ENCODE results near the gene MAP3K3. TPM values are rescaled to one million over a fixed set of nuclear protein-coding genes. Genes with fewer than 3 reads are reported as not detected.

Gene MAP3K3
- total and polyA plus RNA-seq, 9 of the 15 experiments (the other 6 are each of a cell fraction or from before 2014, with no cell fraction given), result 0.69 to 16.5 (median 12.1) TPM

DNA sequence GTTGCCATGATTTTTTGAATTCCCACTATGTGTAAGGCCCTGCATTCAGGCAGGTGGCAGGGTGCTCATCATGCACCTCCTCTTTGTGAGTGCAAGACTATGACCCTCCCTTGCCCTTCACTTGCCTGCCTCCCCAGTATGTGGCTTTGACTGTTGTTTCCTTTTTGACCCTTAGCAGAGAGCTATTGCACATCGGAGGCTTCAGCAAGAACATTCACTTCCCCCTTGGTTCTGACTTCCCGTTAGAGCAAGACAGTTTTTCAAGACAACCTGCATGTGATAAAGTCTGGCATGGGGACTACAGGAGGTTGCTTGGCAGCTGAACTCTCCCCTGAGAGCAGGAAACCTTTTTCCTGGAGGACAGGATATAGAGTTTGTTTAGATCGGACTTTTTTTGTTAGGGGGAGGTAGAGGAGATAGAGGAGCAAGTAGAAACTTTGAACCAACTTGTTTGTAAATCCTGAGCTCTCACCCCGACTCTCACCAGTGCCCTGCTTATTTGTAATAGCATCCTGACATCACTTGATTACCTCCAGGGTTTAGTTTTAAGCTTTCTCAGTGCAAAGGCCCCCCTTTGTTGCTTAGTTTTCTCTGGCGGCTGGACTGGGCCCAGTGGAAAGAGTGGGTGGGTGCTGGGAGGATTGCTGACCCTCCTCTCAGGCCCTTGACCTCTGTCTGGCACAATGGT, 43.5 kb downstream of the MAP3K3 start:
- Histone ChIP-seq H3K4me1 (replicated peaks in 1 of 2; ENCODE audit: control insufficient read depth in 2 of 2, insufficient read depth in 2 of 2, low read length in 2 of 2) (no peaks in the 10 kb centered on the region), H3K79me2 (ENCODE audit: control insufficient read depth, insufficient read depth, low read length) (no peaks in the 10 kb centered on the region), H3K27me3 (ENCODE audit: control insufficient read depth in 2 of 2, insufficient read depth in 2 of 2, low read length in 2 of 2) (no peaks in the 10 kb centered on the region), H3K27ac (ENCODE audit: extremely low read depth, low read depth, low read length) (no peak overlapping the region), H3K4me2 (ENCODE audit: insufficient read depth, low read length) (no peak overlapping the region), H2AFZ (ENCODE audit: low read depth, low read length) (no peak overlapping the region), H3K4me3 (no peak overlapping the region), H3K9me1 (ENCODE audit: control insufficient read depth, insufficient read depth, low read length) (no peaks in the 10 kb centered on the region), H4K20me1 (replicated peaks; ENCODE audit: control insufficient read depth, insufficient read depth, low read length) (no peaks in the 10 kb centered on the region), H3K9me3 (replicated peaks; ENCODE audit: control insufficient read depth, insufficient read depth, low read depth, low read length) (no peaks in the 10 kb centered on the region), H3K9ac (ENCODE audit: insufficient read depth in 1 of 2, low read depth in 2 of 2, low read length in 2 of 2) (no peak overlapping the region), H3K36me3 (ENCODE audit: control insufficient read depth, insufficient read depth, low read length) (peaks cover 12% of the 10 kb centered on the region)
- 50% methylated on average over 5 of the region's 5 CpGs for WGBS (ENCODE audit: insufficient coverage, low coverage, missing lambda C conversion rate)
- intact Hi-C loops (cut with micrococcal nuclease), result no loop called here
- no TSS peak for BruUV-seq (replicated peaks)
- TF ChIP-seq NFIX (CRISPR knock-in tag; IDR thresholded peaks at IDR 0.05; ENCODE audit: low read depth) (no peak), SPI1 (IDR thresholded peaks at IDR 0.05; ENCODE audit: borderline replicate concordance, low read depth, low read length) (0 out of 2 replicates have a peak, but pooled peaks have one; percentile 14)
- ATAC-seq, result no peak
- POLR2A ChIA-PET, result interaction anchor here (2.4 kb wide), 1 partner anchor 10 kb away, joined by 17 read pairs; no protein-coding TSS in a partner anchor
- no peak for FAIRE-seq
- DNase-seq (ENCODE audit: extremely low read depth in 1 of 4, low spot score in 3 of 4), result no peak
- in situ Hi-C loops (cut with MboI), result no loop called here
- CTCF ChIA-PET (ENCODE audit: low intra/inter-chr PET ratio), result no interaction called here

GRCh38 chr17:63672856-63673255, 50.6 kb downstream of the MAP3K3 start:
- 91% methylated on average over 2 of the region's 2 CpGs for WGBS (ENCODE audit: insufficient coverage, low coverage, missing lambda C conversion rate)
- H3K9me3 ChIP-seq (replicated peaks; ENCODE audit: control insufficient read depth, insufficient read depth, low read depth, low read length), result no peaks in the 10 kb centered on the region
- no TSS peak for BruUV-seq (replicated peaks)
- no peak overlapping the region for H3K4me3 ChIP-seq
- H3K27me3 ChIP-seq (ENCODE audit: control insufficient read depth in 2 of 2, insufficient read depth in 2 of 2, low read length in 2 of 2), result no peaks in the 10 kb centered on the region
- no peak overlapping the region for H2AFZ ChIP-seq (ENCODE audit: low read depth, low read length)
- H3K36me3 ChIP-seq (ENCODE audit: control insufficient read depth, insufficient read depth, low read length), result peaks cover 9% of the 10 kb centered on the region; the same call in 2 of the 3 replicates
- POLR2A ChIA-PET, result no interaction called here
- H3K27ac ChIP-seq (ENCODE audit: extremely low read depth, low read depth, low read length), result no peak overlapping the region
- no peak for FAIRE-seq
- CTCF ChIA-PET (ENCODE audit: low intra/inter-chr PET ratio), result no interaction called here
- in situ Hi-C loops (cut with MboI) (no loop called here), intact Hi-C loops (cut with micrococcal nuclease) (no loop called here)
- ATAC-seq, result no peak
- no peaks in the 10 kb centered on the region for H4K20me1 ChIP-seq (replicated peaks; ENCODE audit: control insufficient read depth, insufficient read depth, low read length)
- no peak for DNase-seq (ENCODE audit: extremely low read depth in 1 of 4, low spot score in 3 of 4)
- no peak overlapping the region for H3K4me2 ChIP-seq (ENCODE audit: insufficient read depth, low read length)
- H3K4me1 ChIP-seq (replicated peaks in 1 of 2; ENCODE audit: control insufficient read depth in 2 of 2, insufficient read depth in 2 of 2, low read length in 2 of 2), result peaks cover 10 to 24% of the 10 kb centered on the region in 2 experiments
- H3K79me2 ChIP-seq (ENCODE audit: control insufficient read depth, insufficient read depth, low read length), result no peaks in the 10 kb centered on the region
- no peaks in the 10 kb centered on the region for H3K9me1 ChIP-seq (ENCODE audit: control insufficient read depth, insufficient read depth, low read length)
- H3K9ac ChIP-seq (ENCODE audit: insufficient read depth in 1 of 2, low read depth in 2 of 2, low read length in 2 of 2), result no peak overlapping the region
- no peak for TF ChIP-seq ZBTB17 (CRISPR knock-in tag; IDR thresholded peaks at IDR 0.05)
- TF ChIP-seq NFATC3 (IDR thresholded peaks at IDR 0.05), result no peak
- no peak for TF ChIP-seq DDX20 (tag; IDR thresholded peaks at IDR 0.05; ENCODE audit: low read depth)
- TF ChIP-seq TAL1 (IDR thresholded peaks at IDR 0.05), result no peak
- TF ChIP-seq ZNF699 (CRISPR knock-in tag; IDR thresholded peaks at IDR 0.05; ENCODE audit: insufficient replicate concordance), result no peak
- no peak for TF ChIP-seq NKRF (IDR thresholded peaks at IDR 0.05; ENCODE audit: borderline replicate concordance)
- TF ChIP-seq PML (IDR thresholded peaks at IDR 0.05; ENCODE audit: low read length), result no peak
- no peak for TF ChIP-seq BRCA1 (IDR thresholded peaks at IDR 0.05)
- TF ChIP-seq BRCA1 (CRISPR knock-in tag; IDR thresholded peaks at IDR 0.05), result no peak
- TF ChIP-seq SRSF3 (IDR thresholded peaks at IDR 0.05; ENCODE audit: insufficient read depth, low read length), result no peak
- TF ChIP-seq XRCC5 (IDR thresholded peaks at IDR 0.05; ENCODE audit: low read depth, low read length), result no peak
- no peak for TF ChIP-seq CBX2 (IDR thresholded peaks at IDR 0.05; ENCODE audit: insufficient read depth, low read length, poor library complexity, severe bottlenecking)
- no peak for TF ChIP-seq ZNF583 (CRISPR knock-in tag; IDR thresholded peaks at IDR 0.05)
